ENCODE data around the gene RNF11. TPM values are rescaled to one million over a fixed set of nuclear protein-coding genes. Genes with fewer than 3 reads are reported as not detected.

Gene RNF11
- total RNA-seq, 1 experiment from 2014 or later: 55.8 TPM

GRCh38 chr1:51236531-51237350 is 668 bp downstream of the RNF11 start:
- Mint-ChIP-seq H3K9me3 (no peaks in the 10 kb centered on the region; a peak in 1 of 5 replicates), H3K4me3 (no peak overlapping the region), H3K4me1 (peaks cover 28 to 31% of the 10 kb centered on the region in 2 experiments), H3K27ac (no peak overlapping the region), H3K36me3 (ENCODE audit: insufficient read depth in 1 of 3, low read depth in 3 of 3) (no peaks in the 10 kb centered on the region), H3K27me3 (ENCODE audit: low read depth) (peaks cover 13% of the 10 kb centered on the region)
- no peak overlapping the region for H2BK120ac ChIP-seq (ENCODE audit: low read depth, low read length, poor library complexity, severe bottlenecking)
- H2AFZ ChIP-seq (ENCODE audit: low read length): no peak overlapping the region
- no peak overlapping the region for H2BK15ac ChIP-seq (ENCODE audit: low read depth, low read length)
- peak overlapping the region; percentile 96 for H3K4me2 ChIP-seq (ENCODE audit: insufficient read depth, insufficient read length, low read length)
- no peak overlapping the region for H3K27ac ChIP-seq (ENCODE audit: insufficient read length, low read depth, low read length)
- H3K79me1 ChIP-seq (ENCODE audit: insufficient read depth, low read depth, low read length, poor library complexity, severe bottlenecking): peaks cover 4% of the 10 kb centered on the region
- no peaks in the 10 kb centered on the region for H4K20me1 ChIP-seq (ENCODE audit: control insufficient read depth, insufficient read depth, insufficient read length)
- H3K14ac ChIP-seq (ENCODE audit: insufficient read depth, low read length): peak overlapping the region; percentile 87
- peak overlapping the region; percentile 70 for H3K9ac ChIP-seq (ENCODE audit: extremely low read depth, insufficient read length, low read length)
- WGBS (ENCODE audit: extremely low coverage, insufficient read length, low lambda C conversion rate): no CpG with 5 or more reads among the region's 54 CpGs
- H3K56ac ChIP-seq (ENCODE audit: insufficient read length, low read depth, low read length): no peak overlapping the region
- H2BK5ac ChIP-seq (ENCODE audit: insufficient read length, low read length): no peak overlapping the region
- no peak overlapping the region for H2BK20ac ChIP-seq (ENCODE audit: low read depth, low read length, poor library complexity, severe bottlenecking)
- DNase-seq: peak; percentile 33
- H3K4ac ChIP-seq (ENCODE audit: low read depth, low read length): no peak overlapping the region
- peaks cover 9% of the 10 kb centered on the region for H3K23me2 ChIP-seq (ENCODE audit: insufficient read length, low read depth, low read length, poor library complexity, severe bottlenecking)
- H3K27me3 ChIP-seq (ENCODE audit: insufficient read depth, low read length): no peaks in the 10 kb centered on the region
- H3K18ac ChIP-seq (ENCODE audit: insufficient read length, low read depth, low read length): peak overlapping the region; percentile 79
- H4K5ac ChIP-seq (ENCODE audit: insufficient read length, low read depth, low read length): no peak overlapping the region
- no peak overlapping the region for H3K23ac ChIP-seq (ENCODE audit: insufficient read length, low read depth, low read length)
- H3K4me1 ChIP-seq (ENCODE audit: insufficient read depth, low read length): no peaks in the 10 kb centered on the region; the same call in 1 of the 2 replicates
- no peak overlapping the region for H3T11ph ChIP-seq (ENCODE audit: low read length)
- no peak overlapping the region for H4K8ac ChIP-seq (replicated peaks; ENCODE audit: insufficient read length, low read depth, low read length)
- no peak overlapping the region for H4K91ac ChIP-seq (ENCODE audit: insufficient read length, low read depth, low read length)
- no peak overlapping the region for H2AK5ac ChIP-seq (ENCODE audit: insufficient read length, low read length)
- no peaks in the 10 kb centered on the region for H3K9me3 ChIP-seq (ENCODE audit: control insufficient read depth, low read depth, low read length)
- no peak overlapping the region for H2BK12ac ChIP-seq (ENCODE audit: insufficient read length, low read depth, low read length)
- TF ChIP-seq CTCF (conservative IDR thresholded peaks at IDR 0.05): no peak
- peaks cover 24% of the 10 kb centered on the region for H3K79me2 ChIP-seq (ENCODE audit: insufficient read depth, low read length)

Data from H9 (cell line).